GM12801 (cell line): ENCODE data around the gene SPR.
A peak's percentile ranks its signal among the peaks of the same experiment; 100 is the strongest.

ENCODE experiments used
- TF ChIP-seq, protein P1 (sequence below): IDR thresholded peaks from one replicate; pipeline ENCODE4 v1.5.1; 2011; ENCODE audit warnings: control low read depth; ENCODE audit not compliant: insufficient read length; ENCODE audit errors: extremely low read depth

SPR gene

DNA sequence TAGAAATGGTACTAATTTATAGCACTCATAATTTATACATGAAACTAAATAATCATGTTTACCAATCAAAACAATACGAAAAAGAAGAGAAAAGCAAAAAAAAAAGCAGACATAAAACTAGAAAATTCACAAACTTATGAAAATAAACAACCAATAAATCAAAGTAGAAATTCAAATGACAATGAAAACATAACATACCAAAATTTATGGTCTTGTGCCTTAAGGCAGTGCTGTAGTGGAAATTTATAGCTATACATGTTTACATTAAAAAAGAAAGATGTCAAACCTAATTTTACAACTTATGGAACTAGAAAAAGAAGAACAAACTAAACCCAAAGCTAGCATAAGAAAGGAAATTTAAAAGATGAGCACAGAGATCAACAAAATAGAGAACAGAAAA, 16.1 kb upstream of the SPR start:
- TF ChIP-seq, protein P1, sequence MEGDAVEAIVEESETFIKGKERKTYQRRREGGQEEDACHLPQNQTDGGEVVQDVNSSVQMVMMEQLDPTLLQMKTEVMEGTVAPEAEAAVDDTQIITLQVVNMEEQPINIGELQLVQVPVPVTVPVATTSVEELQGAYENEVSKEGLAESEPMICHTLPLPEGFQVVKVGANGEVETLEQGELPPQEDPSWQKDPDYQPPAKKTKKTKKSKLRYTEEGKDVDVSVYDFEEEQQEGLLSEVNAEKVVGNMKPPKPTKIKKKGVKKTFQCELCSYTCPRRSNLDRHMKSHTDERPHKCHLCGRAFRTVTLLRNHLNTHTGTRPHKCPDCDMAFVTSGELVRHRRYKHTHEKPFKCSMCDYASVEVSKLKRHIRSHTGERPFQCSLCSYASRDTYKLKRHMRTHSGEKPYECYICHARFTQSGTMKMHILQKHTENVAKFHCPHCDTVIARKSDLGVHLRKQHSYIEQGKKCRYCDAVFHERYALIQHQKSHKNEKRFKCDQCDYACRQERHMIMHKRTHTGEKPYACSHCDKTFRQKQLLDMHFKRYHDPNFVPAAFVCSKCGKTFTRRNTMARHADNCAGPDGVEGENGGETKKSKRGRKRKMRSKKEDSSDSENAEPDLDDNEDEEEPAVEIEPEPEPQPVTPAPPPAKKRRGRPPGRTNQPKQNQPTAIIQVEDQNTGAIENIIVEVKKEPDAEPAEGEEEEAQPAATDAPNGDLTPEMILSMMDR, result no peak

DNA sequence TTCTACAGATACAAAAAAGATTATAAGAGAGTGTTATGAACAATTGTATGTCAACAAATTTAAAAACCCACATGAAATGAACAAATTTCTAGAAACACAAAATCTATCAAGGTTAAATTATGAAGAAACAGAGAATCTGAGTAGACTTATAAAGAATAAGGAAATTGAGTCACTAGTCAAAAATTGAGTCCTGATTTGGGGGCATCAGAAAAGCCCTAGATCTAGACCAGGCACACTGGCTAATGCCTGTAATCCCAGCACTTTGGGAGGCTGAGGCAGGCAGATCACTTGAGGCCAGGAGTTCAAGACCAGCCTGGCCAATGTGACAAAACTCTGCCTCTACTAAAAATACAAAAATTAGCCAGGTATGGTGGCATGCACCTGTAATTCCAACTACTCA, 15.3 kb upstream of the SPR start:
- TF ChIP-seq, protein P1, result no peak

DNA sequence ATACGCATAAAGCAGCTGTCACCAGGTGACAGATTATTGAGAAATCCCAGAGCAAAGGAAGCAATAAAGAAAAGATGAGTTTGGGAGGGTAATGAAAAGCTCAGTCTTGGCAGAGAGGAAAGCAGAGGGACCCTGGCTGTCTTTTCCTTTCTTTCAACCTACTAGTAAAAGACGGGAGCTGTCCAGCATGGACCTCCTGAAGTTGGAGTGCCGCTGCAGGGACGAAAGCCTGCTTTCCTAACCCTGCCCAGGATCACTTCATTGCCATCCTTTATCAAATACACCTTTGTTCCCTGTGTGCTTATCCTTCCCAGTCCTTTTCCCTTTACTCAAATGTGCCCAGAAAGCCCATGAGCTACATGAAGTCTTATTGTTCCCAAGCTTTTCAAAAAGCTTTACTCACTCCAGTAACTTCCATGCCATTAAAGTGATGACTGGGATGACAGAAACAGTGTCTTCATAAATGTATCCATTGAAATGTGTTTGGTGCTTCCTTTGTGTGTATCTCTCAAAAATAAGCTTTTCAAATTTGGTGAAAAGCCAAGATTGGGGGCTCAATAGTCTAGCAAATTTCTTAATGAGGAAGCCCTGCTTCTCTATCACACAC, 3.7 kb upstream of the SPR start:
- TF ChIP-seq, protein P1, result no peak

DNA sequence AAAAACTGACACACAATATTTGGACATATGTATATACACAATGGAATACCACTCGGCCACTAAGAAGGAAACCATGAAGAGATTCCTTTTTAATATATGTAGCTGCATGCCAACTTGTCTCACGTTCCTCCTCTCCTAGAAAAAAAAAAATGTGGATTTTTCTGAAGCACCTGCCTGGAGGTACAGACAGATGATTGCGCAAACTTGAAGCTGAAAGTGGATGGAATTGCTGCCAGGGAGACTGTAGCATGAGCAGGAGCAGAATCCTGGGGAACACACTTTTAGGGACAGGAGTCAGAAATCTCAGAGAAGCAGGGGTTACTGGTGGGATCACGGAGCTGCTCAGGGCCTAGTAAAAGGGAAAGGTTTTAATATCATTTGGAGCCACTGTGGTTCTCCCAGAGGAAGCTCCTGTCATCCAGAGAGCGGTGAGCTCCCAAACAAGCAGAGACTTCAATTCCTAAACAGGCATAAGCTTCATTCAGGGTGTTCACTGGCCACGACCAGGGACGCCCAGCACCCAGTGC, 640 bp upstream of the SPR start:
- TF ChIP-seq, protein P1, result no peak

DNA sequence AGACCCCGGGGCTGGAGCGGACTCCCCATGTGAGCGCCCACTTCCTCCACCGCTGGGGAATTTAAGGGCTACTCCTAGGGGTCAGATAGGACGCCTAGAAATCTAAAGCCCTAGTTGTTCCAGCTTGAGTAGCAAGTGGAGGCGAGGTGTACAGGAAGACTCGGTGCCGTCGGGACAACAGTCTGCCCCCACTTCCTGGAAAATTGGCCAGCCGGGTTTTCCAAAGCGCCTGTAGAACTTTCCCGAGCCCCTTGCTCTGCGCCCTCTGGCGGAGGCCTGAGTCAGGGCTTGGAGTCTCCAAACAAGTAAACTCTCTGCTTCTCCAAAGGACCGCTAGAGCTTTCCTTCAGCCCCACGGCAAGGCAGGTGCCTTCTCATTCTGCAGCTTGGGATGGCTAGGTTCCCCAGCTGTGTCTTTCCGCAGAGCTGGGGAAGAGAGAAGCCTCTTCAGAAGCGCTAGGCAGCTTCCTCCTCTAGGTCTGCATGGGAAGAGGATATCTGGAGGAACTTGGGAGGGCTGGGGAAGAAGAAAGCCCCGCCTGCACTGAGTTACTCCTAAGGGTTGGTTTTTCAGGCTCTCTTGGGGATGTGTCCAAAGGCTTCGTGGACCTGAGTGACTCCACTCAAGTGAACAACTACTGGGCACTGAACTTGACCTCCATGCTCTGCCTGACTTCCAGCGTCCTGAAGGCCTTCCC, 681 bp downstream of the SPR start:
- TF ChIP-seq, protein P1, result peak; percentile 19

DNA sequence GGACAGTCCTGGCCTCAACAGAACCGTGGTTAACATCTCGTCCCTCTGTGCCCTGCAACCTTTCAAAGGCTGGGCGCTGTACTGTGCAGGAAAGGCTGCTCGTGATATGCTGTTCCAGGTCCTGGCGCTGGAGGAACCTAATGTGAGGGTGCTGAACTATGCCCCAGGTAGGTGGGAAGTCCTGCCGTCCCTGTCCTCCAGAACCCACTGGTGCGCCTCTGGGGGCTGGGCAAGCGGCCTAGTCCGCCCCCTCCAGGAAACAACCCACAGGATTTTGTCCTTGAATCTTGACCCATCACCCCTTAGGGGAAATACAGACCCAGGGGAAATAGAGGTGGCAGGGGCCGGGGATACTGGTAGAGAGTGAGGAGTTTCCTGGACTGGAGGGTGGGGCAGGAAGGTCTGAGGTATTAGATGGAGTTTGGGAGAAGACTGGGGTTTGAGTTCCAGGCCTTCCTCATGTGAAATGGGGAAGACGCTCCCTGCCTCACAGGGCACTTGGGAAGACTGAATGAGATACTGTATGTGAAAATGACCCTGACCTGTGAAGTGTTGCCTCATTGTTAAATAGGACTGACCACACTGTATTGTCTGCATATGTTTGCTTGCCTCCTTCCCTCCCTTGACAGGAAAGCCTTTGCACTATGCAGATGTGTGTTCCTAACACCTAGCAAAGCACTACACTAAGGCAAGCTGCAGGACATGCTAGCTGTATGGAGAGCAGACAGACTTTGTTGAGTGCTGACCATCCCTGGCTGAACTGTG, 1.4 kb downstream of the SPR start:
- TF ChIP-seq, protein P1, result no peak

DNA sequence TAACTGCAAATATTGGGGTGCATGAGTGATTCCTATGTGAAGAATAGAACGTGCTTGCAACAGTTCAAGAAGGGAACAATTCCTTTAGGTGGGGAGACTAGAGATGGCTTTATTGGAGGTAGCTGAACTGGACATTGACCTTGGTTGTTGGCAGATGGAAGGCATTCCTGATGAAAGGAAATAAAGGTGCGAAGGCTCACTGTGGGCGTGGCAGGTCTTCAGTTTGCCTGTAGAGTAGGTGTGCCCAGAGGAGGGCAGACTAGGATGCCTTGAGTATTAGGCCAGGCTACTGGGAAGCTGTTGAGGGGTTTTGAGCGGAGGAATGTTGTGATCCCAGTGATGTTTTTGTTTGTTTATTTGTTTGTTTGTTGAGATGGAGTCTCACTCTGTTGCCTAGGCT, 2.8 kb downstream of the SPR start:
- TF ChIP-seq, protein P1, result no peak
